HCT116 (cell line): ENCODE data around the gene OR5C1. TPM values are rescaled to one million over a fixed set of nuclear protein-coding genes. Genes with fewer than 3 reads are reported as not detected.

Source experiments
- ATAC-seq: fragments of 200-7000 bp; cut with Tn5 transposase; 2 replicates; pipeline ENCODE4 v1.9.1; 2020; ENCODE audit warnings: mild to moderate bottlenecking, moderate library complexity
- BruUV-seq: library from RNA; stranded (reverse); fragments of 400-500 nt; replicated peaks from 2 replicates; lab custom pipeline; 2021; lab: Mats Ljungman, UMichigan
- CTCF ChIA-PET: fragments of 300-600 bp; sonication (Branson Sonifier 250); formaldehyde crosslinking; loops from one replicate; lab custom pipeline; 2021; ENCODE audit warnings: antibody characterized with exemption; lab: Charles Lee
- POLR2A ChIA-PET: fragments of 300-600, 350-600 bp; sonication (Branson Sonifier 250); formaldehyde crosslinking; loops from one replicate; lab custom pipeline; 2021; ENCODE audit warnings: antibody characterized with exemption; lab: Charles Lee
- RAD21 ChIA-PET, 2 experiments: fragments of 300-600 bp; sonication (Branson Sonifier 250); formaldehyde crosslinking; loops; one replicate each; lab custom pipeline; 2023; ENCODE audit warnings: low total read pairs in 2 of 2; ENCODE audit not compliant: uncharacterized antibody in 2 of 2, unreplicated experiment in 2 of 2, low non-redundant PET in 1 of 2; lab: Charles Lee
- DNase-seq: peaks from one replicate; pipeline ENCODE4 v3.0.0-alpha.2; 2010; ENCODE audit warnings: low read depth, low spot score
- H2AFZ ChIP-seq: fragments of 200-600 bp; shearing (Covaris generic), sonication (generic); 2 replicates; pipeline ENCODE4 v1.6.1; 2017; ENCODE audit warnings: low read depth, mixed run types, mixed read lengths, antibody characterized with exemption, low read length; ENCODE audit not compliant: poor library complexity, severe bottlenecking
- H3K27ac ChIP-seq: 2 replicates; pipeline ENCODE4 v1.5.1; 2012; ENCODE audit warnings: low read depth, low read length
- H3K27me3 ChIP-seq: fragments of 200-600 bp; sonication (generic); 2 replicates; pipeline ENCODE4 v1.6.1; 2016; ENCODE audit warnings: mixed run types, low read length, mixed read lengths; ENCODE audit not compliant: insufficient read depth
- H3K36me3 ChIP-seq, 2 experiments: fragments of 200-500 bp in 1 of 2; fragments of 200-600 bp in 1 of 2; sonication (Bioruptor generic) in 1 of 2; sonication (generic) in 1 of 2; 2 replicates each; pipeline versions ENCODE4 v1.5.1 to v1.6.1; 2014 to 2016; ENCODE audit warnings: low read length in 2 of 2, inconsistent platforms in 1 of 2, mixed read lengths in 1 of 2, mixed run types in 1 of 2; ENCODE audit not compliant: insufficient read depth in 2 of 2, control insufficient read depth in 1 of 2
- H3K4me1 ChIP-seq, 2 experiments: fragments of 200-600 bp in 1 of 2; sonication (generic) in 1 of 2; 2 replicates each; pipeline versions ENCODE4 v1.5.1 to v1.6.1; 2012 to 2017; ENCODE audit warnings: low read length in 2 of 2, inconsistent platforms in 1 of 2, mild to moderate bottlenecking in 1 of 2, mixed read lengths in 1 of 2, mixed run types in 1 of 2, moderate library complexity in 1 of 2; ENCODE audit not compliant: insufficient read depth in 2 of 2, control insufficient read depth in 1 of 2
- H3K4me2 ChIP-seq: fragments of 200-600 bp; sonication (generic); 2 replicates; pipeline ENCODE4 v1.6.1; 2017; ENCODE audit warnings: mixed run types, low read length, mixed read lengths
- H3K4me3 ChIP-seq, 2 experiments: fragments of 200-600 bp in 1 of 2; sonication (generic) in 1 of 2; replicated peaks in 1 of 2; 2 replicates each; pipeline ENCODE4 v1.5.1; 2011 to 2016; ENCODE audit warnings: low read length in 2 of 2, control low read depth in 1 of 2, low read depth in 1 of 2, mild to moderate bottlenecking in 1 of 2, mixed read lengths in 1 of 2, mixed run types in 1 of 2
- H3K79me2 ChIP-seq: fragments of 200-600 bp; sonication (generic); 2 replicates; pipeline ENCODE4 v1.6.1; 2017; ENCODE audit warnings: mild to moderate bottlenecking, mixed run types, low read length, moderate library complexity, mixed read lengths; ENCODE audit not compliant: insufficient read depth
- H3K9ac ChIP-seq: fragments of 200-600 bp; sonication (generic); 2 replicates; pipeline ENCODE4 v1.6.1; 2016; ENCODE audit warnings: low read length, mixed read lengths
- H3K9me2 ChIP-seq: fragments of 200-600 bp; sonication (generic), shearing (Covaris generic); 2 replicates; pipeline ENCODE4 v1.6.1; 2017; ENCODE audit warnings: mixed run types, mild to moderate bottlenecking, moderate library complexity; ENCODE audit not compliant: insufficient read depth
- H3K9me3 ChIP-seq, 2 experiments: fragments of 200-500 bp in 1 of 2; fragments of 200-600 bp in 1 of 2; sonication (Bioruptor generic) in 1 of 2; sonication (generic) in 1 of 2; 2 replicates each; pipeline ENCODE4 v1.6.1; 2014 to 2017; ENCODE audit warnings: low read length in 2 of 2, mixed read lengths in 2 of 2, inconsistent platforms in 1 of 2, low read depth in 1 of 2, mild to moderate bottlenecking in 1 of 2, mixed run types in 1 of 2, moderate library complexity in 1 of 2; ENCODE audit not compliant: control insufficient read depth in 1 of 2, insufficient read depth in 1 of 2
- H4K20me1 ChIP-seq: fragments of 200-600 bp; sonication (generic), shearing (Covaris generic); 2 replicates; pipeline ENCODE4 v1.6.1; 2017; ENCODE audit warnings: mixed run types, mild to moderate bottlenecking, moderate library complexity; ENCODE audit not compliant: insufficient read depth
- CBX3 ChIP-seq: IDR thresholded peaks from 2 replicates; pipeline ENCODE4 v1.6.1; 2012; ENCODE audit warnings: low read depth
- CEBPB ChIP-seq: IDR thresholded peaks from 2 replicates; pipeline ENCODE4 v1.6.1; 2012; ENCODE audit warnings: low read depth
- EGR1 ChIP-seq: IDR thresholded peaks from 2 replicates; pipeline ENCODE4 v1.6.1; 2012; ENCODE audit warnings: low read depth
- ELF1 ChIP-seq: IDR thresholded peaks from 2 replicates; pipeline ENCODE4 v1.6.1; 2012; ENCODE audit warnings: low read depth, borderline replicate concordance
- EZH2 ChIP-seq: fragments of 200-600 bp; sonication (generic); IDR thresholded peaks from 2 replicates; pipeline ENCODE4 v1.6.1; 2017; ENCODE audit warnings: antibody characterized with exemption, mixed run types
- EZH2phosphoT487 ChIP-seq: fragments of 200-600 bp; IDR thresholded peaks from 2 replicates; pipeline ENCODE4 v1.6.1; 2018; ENCODE audit warnings: antibody characterized with exemption, borderline replicate concordance
- FOSL1 ChIP-seq: IDR thresholded peaks from 2 replicates; pipeline ENCODE4 v1.6.1; 2012; ENCODE audit warnings: low read depth
- JUND ChIP-seq: IDR thresholded peaks from 2 replicates; pipeline ENCODE4 v1.6.1; 2012
- POLR2A ChIP-seq: IDR thresholded peaks from 2 replicates; pipeline ENCODE4 v1.7.0; 2011; ENCODE audit warnings: borderline replicate concordance; ENCODE audit not compliant: insufficient read depth, insufficient read length; ENCODE audit errors: extremely low read depth
- POLR2AphosphoS5 ChIP-seq: IDR thresholded peaks from 2 replicates; pipeline ENCODE4 v1.6.1; 2011; ENCODE audit warnings: mild to moderate bottlenecking, low read depth, low read length, moderate library complexity
- RAD21 ChIP-seq: IDR thresholded peaks from 2 replicates; pipeline ENCODE4 v1.6.1; 2012; ENCODE audit warnings: low read depth, mild to moderate bottlenecking
- SP1 ChIP-seq: IDR thresholded peaks from 2 replicates; pipeline ENCODE4 v1.6.1; 2012; ENCODE audit warnings: low read depth
- TCF7L2 ChIP-seq: IDR thresholded peaks from 2 replicates; pipeline ENCODE4 v1.7.0; 2011; ENCODE audit warnings: borderline replicate concordance, inconsistent platforms; ENCODE audit not compliant: insufficient read depth, insufficient read length; ENCODE audit errors: extremely low read depth
- ZFX ChIP-seq: fragments of 450-650 bp; IDR thresholded peaks from 2 replicates; pipeline ENCODE4 v1.6.1; 2017
- ZNF274 ChIP-seq: fragments of 200-500 bp; sonication (Bioruptor generic); IDR thresholded peaks from 2 replicates; pipeline ENCODE4 v1.6.1; 2014; ENCODE audit warnings: mild to moderate bottlenecking, low read depth, low read length, inconsistent platforms
- intact Hi-C: fragments of 100-400 bp; cut with micrococcal nuclease; formaldehyde crosslinking; loops from 2 replicates; pipeline ENCODE4 v1.10.0; 2022
- total RNA-seq: library from RNA; stranded (reverse); gene quantifications from one replicate; pipeline ENCODE4 v1.2.1, GENCODE V29; 2021; ENCODE audit not compliant: unreplicated experiment
- TF ChIP-seq, protein P1 (sequence below): IDR thresholded peaks from 2 replicates; pipeline ENCODE4 v1.6.1; 2012
- TF ChIP-seq, protein P2 (sequence below): IDR thresholded peaks from 2 replicates; pipeline ENCODE4 v1.6.1; 2012; ENCODE audit warnings: low read depth
- TF ChIP-seq, protein P3 (sequence below): IDR thresholded peaks from 2 replicates; pipeline ENCODE4 v1.6.1; 2011; ENCODE audit warnings: mild to moderate bottlenecking, low read length, moderate library complexity; ENCODE audit not compliant: insufficient replicate concordance; ENCODE audit errors: extremely low read depth
- TF ChIP-seq, protein P4 (sequence below): IDR thresholded peaks from 2 replicates; pipeline ENCODE4 v1.6.1; 2012

Gene OR5C1
- total RNA-seq, 1 experiment from 2014 or later, result not detected

DNA sequence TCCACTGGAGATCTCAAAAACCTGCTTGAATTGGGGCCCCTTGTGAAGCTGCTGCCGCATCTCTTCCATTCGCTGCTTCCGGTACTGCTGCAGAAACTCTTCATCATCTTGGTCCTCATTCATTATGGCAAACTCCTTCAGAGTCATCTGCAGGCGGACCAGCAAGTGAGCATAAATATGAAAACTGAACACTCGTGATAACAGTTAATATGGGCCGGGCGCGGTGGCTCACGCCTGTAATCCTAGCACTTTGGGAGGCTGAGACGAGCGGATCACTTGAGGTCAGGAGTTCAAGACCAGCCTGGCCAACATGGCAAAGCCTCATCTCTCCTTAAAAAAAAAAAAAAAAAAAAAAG is 31.7 kb downstream of the OR5C1 start:
- Histone ChIP-seq H3K27ac (no peak overlapping the region), H3K36me3 (peaks cover 10 to 13% of the 10 kb centered on the region in 2 experiments; a peak in 3 of 4 replicates), H3K9me2 (no peaks in the 10 kb centered on the region), H3K79me2 (peaks cover 12% of the 10 kb centered on the region; the same call in 1 of the 2 replicates), H3K4me2 (no peak overlapping the region), H3K9me3 (no peaks in the 10 kb centered on the region), H3K4me1 (peaks cover 3 to 4% of the 10 kb centered on the region in 2 experiments; a peak in 3 of 4 replicates), H3K4me3 (no peak overlapping the region), H2AFZ (no peak overlapping the region), H3K27me3 (no peaks in the 10 kb centered on the region), H3K9ac (no peak overlapping the region), H4K20me1 (no peaks in the 10 kb centered on the region)
- intact Hi-C loops, result no loop called here
- no peak for ATAC-seq
- no TSS peak for BruUV-seq
- ChIA-PET POLR2A (no interaction called here), CTCF (interaction anchor here (0.7 to 1.8 kb wide), 2 partner anchors 8 to 445 kb away, joined by 3 to 5 read pairs; partner anchors contain the start of gene PDCL), RAD21 (no interaction called here)
- no peak for DNase-seq
- TF ChIP-seq ZNF274 (no peak), JUND (no peak), SP1 (no peak), EGR1 (no peak), ELF1 (no peak), CEBPB (no peak), FOSL1 (no peak), CBX3 (no peak), EZH2 (no peak), POLR2AphosphoS5 (no peak), POLR2A (no peak), ZFX (no peak), TCF7L2 (no peak), RAD21 (no peak), EZH2phosphoT487 (no peak)
- TF ChIP-seq, protein P1, sequence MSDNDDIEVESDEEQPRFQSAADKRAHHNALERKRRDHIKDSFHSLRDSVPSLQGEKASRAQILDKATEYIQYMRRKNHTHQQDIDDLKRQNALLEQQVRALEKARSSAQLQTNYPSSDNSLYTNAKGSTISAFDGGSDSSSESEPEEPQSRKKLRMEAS, result no peak
- TF ChIP-seq, protein P2, sequence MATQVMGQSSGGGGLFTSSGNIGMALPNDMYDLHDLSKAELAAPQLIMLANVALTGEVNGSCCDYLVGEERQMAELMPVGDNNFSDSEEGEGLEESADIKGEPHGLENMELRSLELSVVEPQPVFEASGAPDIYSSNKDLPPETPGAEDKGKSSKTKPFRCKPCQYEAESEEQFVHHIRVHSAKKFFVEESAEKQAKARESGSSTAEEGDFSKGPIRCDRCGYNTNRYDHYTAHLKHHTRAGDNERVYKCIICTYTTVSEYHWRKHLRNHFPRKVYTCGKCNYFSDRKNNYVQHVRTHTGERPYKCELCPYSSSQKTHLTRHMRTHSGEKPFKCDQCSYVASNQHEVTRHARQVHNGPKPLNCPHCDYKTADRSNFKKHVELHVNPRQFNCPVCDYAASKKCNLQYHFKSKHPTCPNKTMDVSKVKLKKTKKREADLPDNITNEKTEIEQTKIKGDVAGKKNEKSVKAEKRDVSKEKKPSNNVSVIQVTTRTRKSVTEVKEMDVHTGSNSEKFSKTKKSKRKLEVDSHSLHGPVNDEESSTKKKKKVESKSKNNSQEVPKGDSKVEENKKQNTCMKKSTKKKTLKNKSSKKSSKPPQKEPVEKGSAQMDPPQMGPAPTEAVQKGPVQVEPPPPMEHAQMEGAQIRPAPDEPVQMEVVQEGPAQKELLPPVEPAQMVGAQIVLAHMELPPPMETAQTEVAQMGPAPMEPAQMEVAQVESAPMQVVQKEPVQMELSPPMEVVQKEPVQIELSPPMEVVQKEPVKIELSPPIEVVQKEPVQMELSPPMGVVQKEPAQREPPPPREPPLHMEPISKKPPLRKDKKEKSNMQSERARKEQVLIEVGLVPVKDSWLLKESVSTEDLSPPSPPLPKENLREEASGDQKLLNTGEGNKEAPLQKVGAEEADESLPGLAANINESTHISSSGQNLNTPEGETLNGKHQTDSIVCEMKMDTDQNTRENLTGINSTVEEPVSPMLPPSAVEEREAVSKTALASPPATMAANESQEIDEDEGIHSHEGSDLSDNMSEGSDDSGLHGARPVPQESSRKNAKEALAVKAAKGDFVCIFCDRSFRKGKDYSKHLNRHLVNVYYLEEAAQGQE, result no peak
- TF ChIP-seq, protein P3, sequence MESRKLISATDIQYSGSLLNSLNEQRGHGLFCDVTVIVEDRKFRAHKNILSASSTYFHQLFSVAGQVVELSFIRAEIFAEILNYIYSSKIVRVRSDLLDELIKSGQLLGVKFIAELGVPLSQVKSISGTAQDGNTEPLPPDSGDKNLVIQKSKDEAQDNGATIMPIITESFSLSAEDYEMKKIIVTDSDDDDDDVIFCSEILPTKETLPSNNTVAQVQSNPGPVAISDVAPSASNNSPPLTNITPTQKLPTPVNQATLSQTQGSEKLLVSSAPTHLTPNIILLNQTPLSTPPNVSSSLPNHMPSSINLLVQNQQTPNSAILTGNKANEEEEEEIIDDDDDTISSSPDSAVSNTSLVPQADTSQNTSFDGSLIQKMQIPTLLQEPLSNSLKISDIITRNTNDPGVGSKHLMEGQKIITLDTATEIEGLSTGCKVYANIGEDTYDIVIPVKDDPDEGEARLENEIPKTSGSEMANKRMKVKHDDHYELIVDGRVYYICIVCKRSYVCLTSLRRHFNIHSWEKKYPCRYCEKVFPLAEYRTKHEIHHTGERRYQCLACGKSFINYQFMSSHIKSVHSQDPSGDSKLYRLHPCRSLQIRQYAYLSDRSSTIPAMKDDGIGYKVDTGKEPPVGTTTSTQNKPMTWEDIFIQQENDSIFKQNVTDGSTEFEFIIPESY, result no peak
- TF ChIP-seq, protein P4, sequence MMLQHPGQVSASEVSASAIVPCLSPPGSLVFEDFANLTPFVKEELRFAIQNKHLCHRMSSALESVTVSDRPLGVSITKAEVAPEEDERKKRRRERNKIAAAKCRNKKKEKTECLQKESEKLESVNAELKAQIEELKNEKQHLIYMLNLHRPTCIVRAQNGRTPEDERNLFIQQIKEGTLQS, result no peak
